H1 (cell line): ENCODE measurements around the gene DISC1. TPM values are rescaled to one million over a fixed set of nuclear protein-coding genes. Genes with fewer than 3 reads are reported as not detected.

Source experiments
- CTCF ChIA-PET: fragments of 300-600 bp; sonication (Branson Sonifier 250); formaldehyde crosslinking; loops from one replicate; lab custom pipeline; 2021; ENCODE audit not compliant: partially characterized antibody; lab: Charles Lee
- POLR2A ChIA-PET: fragments of 300-600 bp; sonication (Branson Sonifier 250); formaldehyde crosslinking; loops from one replicate; lab custom pipeline; 2021; ENCODE audit warnings: inconsistent platforms; ENCODE audit not compliant: partially characterized antibody; lab: Charles Lee
- DNase-seq, 2 experiments: peaks; one replicate each; pipeline versions ENCODE4 v3.0.0 to v3.0.0-alpha.2; 2010 to 2022; ENCODE audit warnings: low spot score in 2 of 2, low read depth in 1 of 2, mixed read lengths in 1 of 2
- FAIRE-seq: peaks from 2 replicates; lab custom pipeline; 2011; peaks lifted over from hg19 to GRCh38; lab: Jason Lieb, UNC
- H2AFZ ChIP-seq: 2 replicates; pipeline ENCODE4 v1.8.1; 2012; ENCODE audit warnings: low read length, inconsistent platforms
- H2AK5ac ChIP-seq: 2 replicates; pipeline ENCODE4 v1.6.1; 2013; ENCODE audit warnings: low read depth, low read length
- H2BK120ac ChIP-seq: replicated peaks from 2 replicates; pipeline ENCODE3; 2013; ENCODE audit warnings: low read depth, low read length, inconsistent platforms
- H2BK12ac ChIP-seq: 2 replicates; pipeline ENCODE4 v1.6.1; 2013; ENCODE audit warnings: low read depth, low read length
- H2BK15ac ChIP-seq: 2 replicates; pipeline ENCODE4 v1.6.1; 2013; ENCODE audit warnings: low read length
- H2BK20ac ChIP-seq: 2 replicates; pipeline ENCODE4 v1.6.1; 2013; ENCODE audit warnings: low read length
- H2BK5ac ChIP-seq: 2 replicates; pipeline ENCODE4 v1.6.1; 2013; ENCODE audit warnings: low read depth, low read length
- H3K14ac ChIP-seq: 2 replicates; pipeline ENCODE4 v1.6.1; 2013; ENCODE audit warnings: inconsistent platforms; ENCODE audit not compliant: insufficient read length
- H3K18ac ChIP-seq: 2 replicates; pipeline ENCODE4 v1.6.1; 2013; ENCODE audit warnings: low read length; ENCODE audit errors: extremely low read depth
- H3K23ac ChIP-seq: 2 replicates; pipeline ENCODE4 v1.6.1; 2013; ENCODE audit warnings: inconsistent platforms; ENCODE audit not compliant: insufficient read length
- H3K23me2 ChIP-seq: 2 replicates; pipeline ENCODE4 v1.6.1; 2013; ENCODE audit warnings: low read depth, low read length
- H3K27ac ChIP-seq: 2 replicates; pipeline ENCODE4 v1.6.1; 2011; ENCODE audit warnings: low read depth, low read length, inconsistent platforms
- H3K27me3 ChIP-seq, 4 experiments: replicated peaks in 1 of 4; 1 replicate in 1 of 4; 2 replicates in 3 of 4; pipeline versions ENCODE4 v1.6.1 to v1.8.1; 2011 to 2013; ENCODE audit warnings: low read length in 3 of 4, mild to moderate bottlenecking in 3 of 4, inconsistent platforms in 2 of 4, mixed read lengths in 2 of 4, moderate library complexity in 1 of 4; ENCODE audit not compliant: control insufficient read depth in 3 of 4, insufficient read depth in 3 of 4; ENCODE audit errors: extremely low read depth in 1 of 4
- H3K36me3 ChIP-seq, 4 experiments: 2 replicates each; pipeline versions ENCODE4 v1.6.1 to v1.8.1; 2011 to 2013; ENCODE audit warnings: mild to moderate bottlenecking in 4 of 4, low read length in 3 of 4, moderate library complexity in 2 of 4, control low read depth in 1 of 4, inconsistent platforms in 1 of 4; ENCODE audit not compliant: insufficient read depth in 4 of 4, control insufficient read depth in 2 of 4
- H3K4ac ChIP-seq: replicated peaks from 2 replicates; pipeline ENCODE3; 2013; ENCODE audit warnings: low read length, low read depth, mixed read lengths, inconsistent platforms; ENCODE audit not compliant: insufficient read length
- H3K4me1 ChIP-seq, 4 experiments: replicated peaks in 1 of 4; 1 replicate in 1 of 4; 2 replicates in 3 of 4; pipeline versions ENCODE4 v1.6.1 to v1.8.1; 2011 to 2013; ENCODE audit warnings: low read length in 3 of 4, inconsistent platforms in 2 of 4, mixed read lengths in 1 of 4; ENCODE audit not compliant: insufficient read depth in 4 of 4, control insufficient read depth in 3 of 4
- H3K4me2 ChIP-seq, 2 experiments: 2 replicates each; pipeline versions ENCODE4 v1.6.1 to v1.8.1; 2011 to 2013; ENCODE audit warnings: low read depth in 2 of 2, low read length in 2 of 2, control low read depth in 1 of 2, inconsistent platforms in 1 of 2, mild to moderate bottlenecking in 1 of 2; ENCODE audit not compliant: insufficient read depth in 1 of 2
- H3K4me3 ChIP-seq, 4 experiments: fragments of 200-600, 300-600 bp in 1 of 4; sonication (generic), shearing (Covaris generic), sonication (Bioruptor Twin) in 1 of 4; 2 replicates each; pipeline versions ENCODE4 v1.5.1 to v1.8.1; 2011 to 2016; ENCODE audit warnings: low read length in 4 of 4, low read depth in 3 of 4, control low read depth in 2 of 4, inconsistent platforms in 2 of 4, mild to moderate bottlenecking in 2 of 4, mixed read lengths in 1 of 4, moderate library complexity in 1 of 4; ENCODE audit not compliant: insufficient read depth in 2 of 4; ENCODE audit errors: extremely low read depth in 1 of 4
- H3K56ac ChIP-seq: replicated peaks from 2 replicates; pipeline ENCODE3; 2013; ENCODE audit warnings: low read depth, mild to moderate bottlenecking, mixed read lengths, low read length, inconsistent platforms; ENCODE audit not compliant: insufficient read length
- H3K79me1 ChIP-seq: 2 replicates; pipeline ENCODE4 v1.6.1; 2013; ENCODE audit warnings: low read depth, low read length, control low read depth
- H3K79me2 ChIP-seq, 2 experiments: 2 replicates each; pipeline versions ENCODE4 v1.6.1 to v1.8.1; 2012 to 2013; ENCODE audit warnings: low read length in 2 of 2, mild to moderate bottlenecking in 2 of 2, inconsistent platforms in 1 of 2; ENCODE audit not compliant: insufficient read depth in 2 of 2, control insufficient read depth in 1 of 2
- H3K9ac ChIP-seq, 4 experiments: replicated peaks in 1 of 4; 1 replicate in 1 of 4; 2 replicates in 3 of 4; pipeline versions ENCODE4 v1.6.1 to v1.8.1; 2011 to 2013; ENCODE audit warnings: low read depth in 3 of 4, low read length in 3 of 4, control low read depth in 2 of 4, mild to moderate bottlenecking in 2 of 4, moderate library complexity in 2 of 4, inconsistent platforms in 1 of 4; ENCODE audit errors: extremely low read depth in 1 of 4
- H3K9me3 ChIP-seq, 2 experiments: 2 replicates each; pipeline versions ENCODE4 v1.6.1 to v1.8.1; 2012 to 2013; ENCODE audit warnings: mild to moderate bottlenecking in 2 of 2, moderate library complexity in 2 of 2, control low read depth in 1 of 2, inconsistent platforms in 1 of 2, low read depth in 1 of 2, low read length in 1 of 2, mixed read lengths in 1 of 2; ENCODE audit not compliant: insufficient read depth in 2 of 2
- H4K20me1 ChIP-seq, 2 experiments: replicated peaks in 1 of 2; 2 replicates each; pipeline versions ENCODE3 to v1.8.1; 2011 to 2013; ENCODE audit warnings: inconsistent platforms in 2 of 2, low read length in 2 of 2, mild to moderate bottlenecking in 1 of 2; ENCODE audit not compliant: insufficient read depth in 2 of 2, control insufficient read depth in 1 of 2
- H4K5ac ChIP-seq: 2 replicates; pipeline ENCODE4 v1.6.1; 2013; ENCODE audit warnings: low read length, low read depth, mixed read lengths, inconsistent platforms; ENCODE audit not compliant: insufficient read length
- H4K8ac ChIP-seq: 2 replicates; pipeline ENCODE4 v1.8.0; 2013; ENCODE audit warnings: mild to moderate bottlenecking, moderate library complexity, low read length, inconsistent platforms; ENCODE audit not compliant: insufficient read depth; ENCODE audit errors: extremely low read depth
- H4K91ac ChIP-seq: replicated peaks from 2 replicates; pipeline ENCODE3; 2013; ENCODE audit warnings: low read length, mixed read lengths, inconsistent platforms; ENCODE audit not compliant: insufficient read length
- BACH1 ChIP-seq: IDR thresholded peaks from 2 replicates; pipeline ENCODE4 v1.6.1; 2012; ENCODE audit warnings: low read length, improper control_type of control experiment
- GABPA ChIP-seq: IDR thresholded peaks from 2 replicates; pipeline ENCODE4 v1.6.1; 2011; ENCODE audit warnings: mild to moderate bottlenecking, low read length, moderate library complexity, borderline replicate concordance; ENCODE audit not compliant: insufficient read depth
- KDM1A ChIP-seq: fragments of 200-600, 300-600 bp; sonication (generic); IDR thresholded peaks from 2 replicates; pipeline ENCODE4 v1.7.1; 2016; ENCODE audit warnings: mild to moderate bottlenecking, low read length, borderline replicate concordance
- NRF1 ChIP-seq: IDR thresholded peaks from 2 replicates; pipeline ENCODE4 v1.6.1; 2011; ENCODE audit warnings: mild to moderate bottlenecking, low read depth, low read length, improper control_type of control experiment
- RNF2 ChIP-seq: fragments of 200-900, 300-1000 bp; sonication (generic); IDR thresholded peaks from 2 replicates; pipeline ENCODE4 v1.7.1; 2016; ENCODE audit warnings: borderline replicate concordance, low read depth, mild to moderate bottlenecking, antibody characterized with exemption, low read length; ENCODE audit not compliant: poor library complexity, severe bottlenecking; ENCODE audit errors: missing control alignments
- SRF ChIP-seq: IDR thresholded peaks from 2 replicates; pipeline ENCODE4 v1.6.1; 2011; ENCODE audit warnings: mild to moderate bottlenecking, low read depth, low read length, moderate library complexity
- YY1 ChIP-seq: IDR thresholded peaks from 2 replicates; pipeline ENCODE4 v1.6.1; 2011; ENCODE audit warnings: low read depth, mild to moderate bottlenecking, low read length
- ZNF274 ChIP-seq: IDR thresholded peaks from 2 replicates; pipeline ENCODE4 v1.7.0; 2012; ENCODE audit warnings: low read length, borderline replicate concordance; ENCODE audit errors: extremely low read depth
- WGBS, 2 experiments: shearing (Covaris generic) in 1 of 2; methylation state at CpG; one replicate each; pipeline versions ENCODE4 v1.1.6 to v1.1.7; 2013 to 2015; ENCODE audit warnings: low lambda C conversion rate in 2 of 2, mixed read lengths in 2 of 2, inconsistent platforms in 1 of 2, low coverage in 1 of 2, missing lambda C conversion rate in 1 of 2; ENCODE audit not compliant: insufficient replicate concordance in 2 of 2, insufficient coverage in 1 of 2, insufficient read length in 1 of 2; ENCODE audit errors: extremely low coverage in 1 of 2, missing lambda C conversion rate in 1 of 2; 5-methylcytosine and 5-hydroxymethylcytosine counted together
- polyA plus RNA-seq, 7 experiments: library from polyadenylated mRNA; depleted of rRNA in 3 of 7; stranded (reverse) in 5 of 7; unstranded in 2 of 7; fragments of >200 nt in 5 of 7; fragments of 200-250 nt in 2 of 7; gene quantifications; 1 replicate in 5 of 7; 2 replicates in 1 of 7; 4 replicates in 1 of 7; pipeline versions ENCODE4 v1.2.1 to v1.2.3, GENCODE V29; 2011 to 2013; ENCODE audit warnings: missing spikeins in 2 of 7, mixed read lengths in 2 of 7
- total RNA-seq: library from RNA; stranded (reverse); fragmentation: NEBNext Ultra II Directional; extraction: Animal tissue kit (Norgen Biotek cat#: 25700); gene quantifications from 2 replicates; pipeline ENCODE4 v1.2.1, GENCODE V29; 2021
- TF ChIP-seq, protein P1 (sequence below): IDR thresholded peaks from 2 replicates; pipeline ENCODE4 v1.6.1; 2011; ENCODE audit warnings: low read depth, mild to moderate bottlenecking, low read length; ENCODE audit not compliant: insufficient read depth
- TF ChIP-seq, protein P2 (sequence below): IDR thresholded peaks from 2 replicates; pipeline ENCODE4 v1.6.1; 2012; ENCODE audit warnings: low read length, inconsistent platforms

The DISC1 gene
- total and polyA plus RNA-seq, 2 of the 8 experiments (the other 6 are each of a cell fraction or from before 2014, with no cell fraction given), result 1.1 to 3.5 TPM

DNA sequence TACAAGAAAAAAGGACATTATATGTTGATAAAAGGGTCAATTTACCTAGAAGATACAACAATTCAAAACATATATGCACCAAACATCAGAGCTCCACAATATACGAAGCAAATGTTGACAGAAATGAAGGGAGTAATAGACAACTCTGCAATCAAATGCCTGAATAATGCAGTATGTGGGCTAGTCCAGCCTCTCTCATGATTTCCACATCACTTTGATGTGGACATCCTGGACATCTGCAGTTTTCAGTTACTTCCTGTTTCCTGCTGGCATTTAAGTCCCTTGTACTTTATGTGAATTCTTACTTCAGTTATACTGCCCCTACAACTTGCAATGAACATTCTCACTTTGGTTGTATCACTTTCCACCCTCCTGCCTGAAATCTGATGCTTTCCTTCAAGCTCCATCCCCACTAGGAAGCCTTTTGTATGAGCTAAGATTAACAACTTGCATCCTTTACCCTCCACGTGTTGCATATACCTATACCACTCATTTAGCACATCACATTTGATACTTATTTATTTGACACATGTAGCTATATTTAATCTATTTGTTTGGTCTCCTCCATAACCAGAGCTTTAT is 36.7 kb downstream of the DISC1 start:
- H2BK5ac ChIP-seq, result no peak overlapping the region
- DNase-seq (no peak), FAIRE-seq (no peak)
- no peaks in the 10 kb centered on the region for H3K36me3 ChIP-seq
- no peak overlapping the region for H2BK120ac ChIP-seq
- H3K27ac ChIP-seq, result no peak overlapping the region
- no peak overlapping the region for H2BK20ac ChIP-seq
- H3K4me3 ChIP-seq, result no peak overlapping the region
- no peak overlapping the region for H4K5ac ChIP-seq
- no peak overlapping the region for H4K91ac ChIP-seq
- no peak overlapping the region for H2AFZ ChIP-seq
- no peaks in the 10 kb centered on the region for H3K27me3 ChIP-seq
- no peak overlapping the region for H2AK5ac ChIP-seq
- no peaks in the 10 kb centered on the region; the same call in 1 of the 2 replicates for H3K23me2 ChIP-seq
- no peak overlapping the region for H3K14ac ChIP-seq
- H4K20me1 ChIP-seq, result no peaks in the 10 kb centered on the region
- no peak overlapping the region for H3K23ac ChIP-seq
- ChIA-PET CTCF (interaction anchor here (0.8 to 1.4 kb wide), 3 partner anchors 9 to 29 kb away, joined by 3 read pairs; no protein-coding TSS in a partner anchor), POLR2A (no interaction called here)
- TF ChIP-seq, protein P1, sequence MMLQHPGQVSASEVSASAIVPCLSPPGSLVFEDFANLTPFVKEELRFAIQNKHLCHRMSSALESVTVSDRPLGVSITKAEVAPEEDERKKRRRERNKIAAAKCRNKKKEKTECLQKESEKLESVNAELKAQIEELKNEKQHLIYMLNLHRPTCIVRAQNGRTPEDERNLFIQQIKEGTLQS, result no peak
- TF ChIP-seq BACH1 (no peak), SRF (no peak), YY1 (no peak), NRF1 (no peak), RNF2 (no peak), ZNF274 (no peak), GABPA (no peak), KDM1A (no peak)
- TF ChIP-seq, protein P2, sequence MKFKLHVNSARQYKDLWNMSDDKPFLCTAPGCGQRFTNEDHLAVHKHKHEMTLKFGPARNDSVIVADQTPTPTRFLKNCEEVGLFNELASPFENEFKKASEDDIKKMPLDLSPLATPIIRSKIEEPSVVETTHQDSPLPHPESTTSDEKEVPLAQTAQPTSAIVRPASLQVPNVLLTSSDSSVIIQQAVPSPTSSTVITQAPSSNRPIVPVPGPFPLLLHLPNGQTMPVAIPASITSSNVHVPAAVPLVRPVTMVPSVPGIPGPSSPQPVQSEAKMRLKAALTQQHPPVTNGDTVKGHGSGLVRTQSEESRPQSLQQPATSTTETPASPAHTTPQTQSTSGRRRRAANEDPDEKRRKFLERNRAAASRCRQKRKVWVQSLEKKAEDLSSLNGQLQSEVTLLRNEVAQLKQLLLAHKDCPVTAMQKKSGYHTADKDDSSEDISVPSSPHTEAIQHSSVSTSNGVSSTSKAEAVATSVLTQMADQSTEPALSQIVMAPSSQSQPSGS, result no peak
- no peaks in the 10 kb centered on the region for H3K79me2 ChIP-seq
- H2BK12ac ChIP-seq, result no peak overlapping the region
- H3K9ac ChIP-seq, result no peak overlapping the region
- no peaks in the 10 kb centered on the region for H3K79me1 ChIP-seq
- H3K9me3 ChIP-seq, result no peaks in the 10 kb centered on the region
- no peak overlapping the region for H3K56ac ChIP-seq
- H3K4me2 ChIP-seq, result no peak overlapping the region
- no peak overlapping the region for H2BK15ac ChIP-seq
- H3K18ac ChIP-seq, result no peak overlapping the region
- H4K8ac ChIP-seq, result no peak overlapping the region
- H3K4ac ChIP-seq, result no peak overlapping the region
- WGBS, 2 experiments, result 66% methylated on average over 2 of the region's 2 CpGs; no CpG with 5 or more reads in 1 of the 2 experiments
- H3K4me1 ChIP-seq, result peaks cover 0 to 4% (median under 1%) of the 10 kb centered on the region in 4 experiments; a peak in 3 of 7 replicates
